GM19328 (cell line): ENCODE measurements around the gene FBLN5.
"Not testable (repeated sequence)": the region's sequence is repeated elsewhere in the genome, so short reads cannot be mapped to it uniquely, and the experiment has no call there.

Source experiments
- ATAC-seq: cut with Tn5 transposase; IDR thresholded peaks from one replicate; pipeline ENCODE4 v1.9.1; 2021; ENCODE audit warnings: mild to moderate bottlenecking, moderate library complexity; ENCODE audit not compliant: unreplicated experiment

Gene FBLN5

GRCh38 chr14:91869556-91869955 is 77.9 kb downstream of the FBLN5 start:
- no peak for ATAC-seq

GRCh38 chr14:91867316-91867988 is 80.0 kb downstream of the FBLN5 start, which contains the start of gene TC2N:
TC2N (minus strand) TSS chr14:91867536; CDS start chr14:91813769, 53,767 bp downstream.
- ATAC-seq: no peak

- no peak for ATAC-seq
Observed at GRCh38 chr14:91866511-91867295, 80.8 kb downstream of the FBLN5 start.

- ATAC-seq: no peak
Observed at GRCh38 chr14:91866061-91866460, 81.4 kb downstream of the FBLN5 start.

GRCh38 chr14:91862417-91862816 is 85.1 kb downstream of the FBLN5 start:
- no peak for ATAC-seq

GRCh38 chr14:91861091-91861490 is 86.4 kb downstream of the FBLN5 start:
- no peak for ATAC-seq

- no peak for ATAC-seq
Observed at GRCh38 chr14:91860238-91860637, 87.3 kb downstream of the FBLN5 start.

GRCh38 chr14:91858536-91859275 is 88.8 kb downstream of the FBLN5 start:
- ATAC-seq: no peak

- no peak for ATAC-seq
Observed at GRCh38 chr14:91857614-91858013, 89.9 kb downstream of the FBLN5 start.

GRCh38 chr14:91854327-91854934 is 93.1 kb downstream of the FBLN5 start:
- ATAC-seq: no peak

- no peak for ATAC-seq
Observed at GRCh38 chr14:91851563-91851962, 95.9 kb downstream of the FBLN5 start.

GRCh38 chr14:91848504-91849001 is 98.9 kb downstream of the FBLN5 start:
- ATAC-seq: no peak

- ATAC-seq: no peak
Observed at GRCh38 chr14:91847693-91848092, 99.8 kb downstream of the FBLN5 start.

- no peak for ATAC-seq
Observed at GRCh38 chr14:91845652-91846051, 101.8 kb downstream of the FBLN5 start.

- ATAC-seq: not testable (repeated sequence)
Observed at GRCh38 chr14:91845056-91845455, 102.4 kb downstream of the FBLN5 start.

GRCh38 chr14:91844029-91844428 is 103.5 kb downstream of the FBLN5 start:
- ATAC-seq: no peak

- ATAC-seq: no peak
Observed at GRCh38 chr14:91843437-91843836, 104.1 kb downstream of the FBLN5 start.

- no peak for ATAC-seq
Observed at GRCh38 chr14:91841065-91841464, 106.4 kb downstream of the FBLN5 start.

- no peak for ATAC-seq
Observed at GRCh38 chr14:91839749-91840148, 107.7 kb downstream of the FBLN5 start.

- ATAC-seq: no peak
Observed at GRCh38 chr14:91837076-91837475, 110.4 kb downstream of the FBLN5 start.
